Measurements from ENCODE around the gene FAM204A. TPM values are rescaled to one million over a fixed set of nuclear protein-coding genes. Genes with fewer than 3 reads are reported as not detected.
A peak's percentile ranks its signal among the peaks of the same experiment; 100 is the strongest.

The FAM204A gene
- 10 to 100 TPM; 45.7 to 65.2 (median 55.0) TPM for total RNA-seq

DNA sequence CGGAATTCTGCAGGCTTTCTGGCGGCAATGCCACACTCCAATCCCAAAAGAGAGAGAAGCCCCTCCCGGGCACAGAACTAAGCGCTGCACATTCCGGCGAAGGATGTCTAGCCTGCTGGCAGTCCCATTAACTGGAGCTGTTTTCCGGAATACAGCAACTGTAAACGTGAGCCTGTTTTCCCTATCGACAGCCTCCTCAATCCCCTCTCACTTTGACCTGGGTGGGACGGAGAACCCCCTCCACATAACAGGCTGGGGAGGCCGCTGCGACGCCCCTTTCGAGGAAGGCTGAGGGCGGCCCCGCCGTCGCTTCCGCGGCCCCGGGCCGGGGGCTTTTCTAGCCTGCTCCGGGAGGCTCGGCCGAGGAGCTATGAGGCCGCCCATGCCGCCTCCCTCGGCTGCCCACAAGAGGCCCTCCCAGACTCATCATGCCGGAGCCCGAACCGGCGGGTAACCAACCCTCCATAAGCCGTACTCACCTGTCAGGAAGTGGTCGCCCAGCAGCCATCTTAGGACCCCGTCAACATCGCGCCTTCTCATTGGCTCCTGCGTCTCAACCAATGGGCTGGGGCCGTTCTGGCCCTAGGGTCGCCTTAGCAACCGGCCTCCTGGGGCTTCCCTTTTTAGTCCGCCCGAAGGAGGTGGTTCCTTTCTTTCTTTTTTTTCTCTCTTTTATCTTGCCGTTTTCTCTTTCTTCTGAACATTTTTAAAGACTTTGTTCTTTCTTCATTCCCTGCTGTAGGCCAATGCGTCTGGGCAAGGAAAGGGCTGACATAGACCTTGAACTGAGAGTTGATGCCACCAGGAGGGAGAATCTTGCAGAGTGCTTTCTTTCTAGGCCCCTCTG is at the start of gene FAM204A:
TSS of gene FAM204A (minus strand) at position 534 of the 847 bp plus-strand sequence. CDS start 5,909 bp downstream, outside the sequence.
- intact Hi-C loops (cut with DNase I), result no loop called here
- Histone ChIP-seq H3K4me3 (replicated peaks in 1 of 3) (peak within 1 kb of the TSS; percentile 49 to 91 (median 75)), H3K9me3 (no peaks in the 10 kb centered on the region), H3K27me3 (no peaks in the 10 kb centered on the region), H3K27ac (peak within 1 kb of the TSS; percentile 3 to 82 (median 45)), H3K4me1 (peaks cover 12 to 18% of the 10 kb centered on the region in 2 donors), H3K36me3 (no peaks in the 10 kb centered on the region)
- 1% methylated on average over 35 to 36 of the region's 45 CpGs for WGBS, 2 donors
- TF ChIP-seq POLR2A (IDR thresholded peaks at IDR 0.05), result peak in 1 of 2 donors; percentile 71
- TF ChIP-seq, protein P1, sequence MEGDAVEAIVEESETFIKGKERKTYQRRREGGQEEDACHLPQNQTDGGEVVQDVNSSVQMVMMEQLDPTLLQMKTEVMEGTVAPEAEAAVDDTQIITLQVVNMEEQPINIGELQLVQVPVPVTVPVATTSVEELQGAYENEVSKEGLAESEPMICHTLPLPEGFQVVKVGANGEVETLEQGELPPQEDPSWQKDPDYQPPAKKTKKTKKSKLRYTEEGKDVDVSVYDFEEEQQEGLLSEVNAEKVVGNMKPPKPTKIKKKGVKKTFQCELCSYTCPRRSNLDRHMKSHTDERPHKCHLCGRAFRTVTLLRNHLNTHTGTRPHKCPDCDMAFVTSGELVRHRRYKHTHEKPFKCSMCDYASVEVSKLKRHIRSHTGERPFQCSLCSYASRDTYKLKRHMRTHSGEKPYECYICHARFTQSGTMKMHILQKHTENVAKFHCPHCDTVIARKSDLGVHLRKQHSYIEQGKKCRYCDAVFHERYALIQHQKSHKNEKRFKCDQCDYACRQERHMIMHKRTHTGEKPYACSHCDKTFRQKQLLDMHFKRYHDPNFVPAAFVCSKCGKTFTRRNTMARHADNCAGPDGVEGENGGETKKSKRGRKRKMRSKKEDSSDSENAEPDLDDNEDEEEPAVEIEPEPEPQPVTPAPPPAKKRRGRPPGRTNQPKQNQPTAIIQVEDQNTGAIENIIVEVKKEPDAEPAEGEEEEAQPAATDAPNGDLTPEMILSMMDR (IDR thresholded peaks at IDR 0.05), result no peak
- peak; percentile 94 for DNase-seq

DNA sequence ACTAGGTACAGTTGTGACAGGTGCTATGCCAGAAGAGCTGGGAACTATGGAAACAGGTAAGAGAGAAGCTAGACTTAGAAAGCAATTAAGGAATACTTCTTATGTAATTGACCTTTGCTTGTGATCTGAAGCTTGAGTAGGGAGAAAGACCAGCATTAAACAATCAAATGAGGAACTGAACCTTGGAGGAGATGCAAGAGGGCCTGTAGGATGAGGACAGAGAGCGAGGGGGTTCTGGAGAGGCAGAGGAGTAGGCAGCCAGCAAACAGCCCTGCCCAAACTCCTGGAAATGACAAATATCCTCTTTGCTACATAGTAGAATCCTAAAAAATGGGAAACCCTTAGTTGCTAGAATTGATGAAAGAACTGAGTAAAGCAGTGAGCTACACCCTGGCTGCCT is 41.6 kb upstream of the FAM204A start:
- Histone ChIP-seq H3K9me3 (no peaks in the 10 kb centered on the region), H3K4me1 (no peaks in the 10 kb centered on the region), H3K27me3 (no peaks in the 10 kb centered on the region), H3K27ac (no peak overlapping the region), H3K4me3 (replicated peaks in 1 of 3) (no peak overlapping the region), H3K36me3 (no peaks in the 10 kb centered on the region)
- no peak for DNase-seq
- intact Hi-C loops (cut with DNase I), result no loop called here
- no peak for TF ChIP-seq POLR2A (IDR thresholded peaks at IDR 0.05)
- WGBS, 2 donors, result 74 to 80% methylated on average over 1 of the region's 1 CpG

DNA sequence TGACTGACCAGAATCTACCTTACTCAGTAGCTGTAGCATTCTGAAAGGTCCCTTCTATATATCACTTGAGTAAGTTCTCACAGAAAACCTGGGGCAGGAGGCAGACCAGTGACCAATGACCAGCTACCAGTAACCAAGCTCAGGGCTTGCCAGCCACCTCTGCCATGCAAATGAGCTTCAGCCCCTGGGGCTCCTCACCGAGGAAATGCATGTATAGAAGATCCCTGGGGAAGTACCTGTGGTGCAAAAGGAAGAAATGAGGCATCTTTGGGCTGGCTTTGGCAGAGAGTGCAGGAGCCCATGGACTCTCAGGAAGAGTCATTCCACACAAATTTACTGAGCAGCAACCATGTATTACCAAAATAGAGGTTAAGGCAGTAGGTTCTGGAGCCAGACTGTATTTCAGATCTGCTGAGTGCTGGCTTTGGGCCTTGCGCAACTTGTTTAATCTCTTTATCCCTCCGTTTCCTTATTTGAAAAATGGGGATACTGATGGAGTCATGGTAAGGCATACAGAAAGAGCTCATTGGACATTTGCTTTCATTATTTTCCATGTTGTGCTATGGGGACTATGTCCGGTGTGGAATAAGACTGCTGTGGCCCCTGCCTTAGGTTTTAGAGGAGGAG is 41.1 kb upstream of the FAM204A start:
- no peaks in the 10 kb centered on the region for H3K9me3 ChIP-seq
- H3K36me3 ChIP-seq, result no peaks in the 10 kb centered on the region
- H3K4me3 ChIP-seq (replicated peaks in 1 of 3), result no peak overlapping the region
- no peaks in the 10 kb centered on the region for H3K27me3 ChIP-seq
- intact Hi-C loops (cut with DNase I), result no loop called here
- no peak overlapping the region for H3K27ac ChIP-seq
- no peaks in the 10 kb centered on the region for H3K4me1 ChIP-seq
- 75 to 79% methylated on average over 4 of the region's 4 CpGs for WGBS, 2 donors
- TF ChIP-seq POLR2A (IDR thresholded peaks at IDR 0.05), result no peak
- TF ChIP-seq, protein P1 (IDR thresholded peaks at IDR 0.05), result no peak
- no peak for DNase-seq

DNA sequence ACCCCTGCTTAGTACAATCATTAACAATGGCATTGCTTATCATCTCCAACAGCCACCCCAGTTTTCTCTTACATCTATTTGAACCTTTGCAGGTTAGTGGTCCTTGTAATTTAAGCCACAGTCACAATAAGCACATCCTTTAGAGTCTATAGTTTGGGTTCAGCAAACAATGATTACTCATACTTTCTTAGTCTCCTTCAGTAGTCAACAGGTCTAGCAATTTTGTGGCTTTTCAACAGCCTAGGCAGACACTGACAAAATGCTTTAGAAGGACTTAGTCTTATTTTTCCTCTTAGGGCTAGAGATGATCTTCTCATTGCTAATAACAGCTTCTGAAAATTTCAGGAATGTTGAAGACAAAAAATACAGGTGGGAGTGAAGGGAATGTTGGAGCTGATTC is 32.3 kb upstream of the FAM204A start:
- H3K36me3 ChIP-seq, result no peaks in the 10 kb centered on the region
- no peak for DNase-seq
- no peaks in the 10 kb centered on the region for H3K27me3 ChIP-seq
- H3K4me3 ChIP-seq (replicated peaks in 1 of 3), result no peak overlapping the region
- intact Hi-C loops (cut with DNase I), result no loop called here
- no peaks in the 10 kb centered on the region for H3K9me3 ChIP-seq
- no peaks in the 10 kb centered on the region for H3K4me1 ChIP-seq
- TF ChIP-seq, protein P1 (IDR thresholded peaks at IDR 0.05), result no peak
- no peak overlapping the region for H3K27ac ChIP-seq

DNA sequence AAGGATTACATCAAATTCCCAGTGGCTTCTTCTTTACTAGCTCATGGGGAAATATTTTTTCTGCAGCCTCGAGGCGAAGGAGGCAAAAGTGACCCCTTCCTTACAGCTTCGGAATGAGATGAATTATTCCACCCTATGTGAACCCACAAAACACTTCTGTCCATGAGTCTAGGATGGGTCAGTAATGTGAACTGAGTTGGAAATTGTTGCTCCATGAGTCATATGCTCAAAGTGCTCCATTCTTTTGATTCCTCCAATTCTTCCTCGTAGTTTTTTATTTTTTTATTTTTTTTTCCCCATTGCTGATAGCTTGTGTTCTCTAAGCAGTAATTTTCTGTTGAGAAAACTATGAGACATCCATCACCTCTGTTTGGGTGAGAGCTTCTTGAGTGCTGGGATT is 31.7 kb upstream of the FAM204A start:
- 34 to 45% methylated on average over 4 of the region's 4 CpGs for whole genome bisulfite sequencing, 2 donors

More for the DNA sequence above, 31.7 kb upstream of the FAM204A start:
- Histone ChIP-seq H3K9me3 (no peaks in the 10 kb centered on the region), H3K4me3 (replicated peaks in 1 of 3) (no peak overlapping the region), H3K27me3 (no peaks in the 10 kb centered on the region), H3K4me1 (no peaks in the 10 kb centered on the region), H3K27ac (no peak overlapping the region), H3K36me3 (no peaks in the 10 kb centered on the region)
- TF ChIP-seq, protein P1 (IDR thresholded peaks at IDR 0.05), result no peak
- no peak for TF ChIP-seq POLR2A (IDR thresholded peaks at IDR 0.05)
- no peak for DNase-seq
- intact Hi-C loops (cut with DNase I), result no loop called here
